Adrenal gland (tissue), 5 donors: ENCODE measurements around the gene BEST2.

ENCODE experiments used
- CTCF ChIP-seq, 6 experiments: fragments of 450-650 bp in 4 of 6; fragments of 200-600 bp in 2 of 6; sonication (generic) in 1 of 6; IDR thresholded peaks; 1 replicate in 5 of 6; 2 replicates in 1 of 6; pipeline versions ENCODE4 v1.5.1 to v1.8.0; 2016 to 2021; ENCODE audit warnings: antibody characterized with exemption in 6 of 6, mild to moderate bottlenecking in 2 of 6, moderate library complexity in 1 of 6
- POLR2A ChIP-seq, 2 donors: fragments of 450-650 bp; IDR thresholded peaks; one replicate each; pipeline ENCODE4 v1.6.1; 2017; ENCODE audit warnings: antibody characterized with exemption in 2 of 2, mild to moderate bottlenecking in 2 of 2, moderate library complexity in 1 of 2
- donor health status: DM: no; HTN: no; CAD: no.

DNA sequence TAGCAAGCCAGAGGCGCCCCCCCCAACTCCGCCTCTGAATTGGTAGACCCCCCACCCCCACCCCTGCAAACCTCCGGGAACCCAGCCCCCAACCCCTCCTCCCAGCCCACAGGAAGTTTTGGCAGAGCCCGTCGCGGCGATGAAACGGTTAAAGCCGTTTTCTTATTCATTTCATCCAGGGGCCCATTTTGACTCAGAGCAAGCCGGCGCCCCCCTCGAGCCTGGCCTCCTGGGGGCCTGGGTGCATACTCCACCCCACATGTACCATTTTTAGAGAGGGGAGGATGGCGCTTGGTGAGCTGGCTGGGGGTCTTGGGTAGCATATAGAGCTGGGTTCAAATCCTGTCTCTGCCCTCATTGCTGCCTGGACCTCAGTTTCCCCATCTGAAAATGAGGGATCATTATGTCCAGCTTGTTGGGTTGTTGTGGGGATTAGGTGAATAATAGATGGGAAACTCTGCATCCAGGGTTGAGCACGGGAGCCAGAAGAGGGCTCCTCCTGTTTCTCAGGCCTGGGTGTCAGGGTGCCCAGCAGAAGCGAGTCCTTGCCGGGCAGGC lies 31.8 kb downstream of the BEST2 start:
- TF ChIP-seq CTCF (IDR thresholded peaks at IDR 0.05), result no peak
- TF ChIP-seq POLR2A (IDR thresholded peaks at IDR 0.05), result no peak
